H9 (cell line): Measurements from ENCODE around the gene SRBD1. TPM values are rescaled to one million over a fixed set of nuclear protein-coding genes. Genes with fewer than 3 reads are reported as not detected.

Experiments used
- DNase-seq: peaks from one replicate; pipeline ENCODE4 v3.0.0-alpha.2; 2017
- H2AFZ ChIP-seq: one replicate; pipeline ENCODE4 v1.6.1; 2013; ENCODE audit warnings: mild to moderate bottlenecking, low read length, control low read depth, moderate library complexity
- H2AK5ac ChIP-seq: 2 replicates; pipeline ENCODE4 v1.6.1; 2013; ENCODE audit warnings: low read length, control low read depth, mixed read lengths; ENCODE audit not compliant: insufficient read length
- H2BK120ac ChIP-seq: one replicate; pipeline ENCODE4 v1.6.1; 2013; ENCODE audit warnings: low read depth, mild to moderate bottlenecking, low read length, control low read depth, inconsistent platforms; ENCODE audit not compliant: poor library complexity, severe bottlenecking
- H2BK12ac ChIP-seq: 2 replicates; pipeline ENCODE4 v1.6.1; 2013; ENCODE audit warnings: low read length, control low read depth, mixed read lengths, low read depth; ENCODE audit not compliant: insufficient read length
- H2BK15ac ChIP-seq: 2 replicates; pipeline ENCODE4 v1.6.1; 2013; ENCODE audit warnings: low read depth, low read length, control low read depth
- H2BK20ac ChIP-seq: one replicate; pipeline ENCODE4 v1.6.1; 2013; ENCODE audit warnings: low read depth, mild to moderate bottlenecking, low read length, control low read depth, inconsistent platforms; ENCODE audit not compliant: poor library complexity, severe bottlenecking
- H2BK5ac ChIP-seq: 2 replicates; pipeline ENCODE4 v1.6.1; 2013; ENCODE audit warnings: low read length, control low read depth, mixed read lengths; ENCODE audit not compliant: insufficient read length
- H3K14ac ChIP-seq: 2 replicates; pipeline ENCODE4 v1.6.1; 2013; ENCODE audit warnings: low read length, control low read depth; ENCODE audit not compliant: insufficient read depth
- H3K18ac ChIP-seq: 2 replicates; pipeline ENCODE4 v1.6.1; 2013; ENCODE audit warnings: low read depth, mild to moderate bottlenecking, mixed read lengths, low read length, control low read depth; ENCODE audit not compliant: insufficient read length
- H3K23ac ChIP-seq: 2 replicates; pipeline ENCODE4 v1.6.1; 2013; ENCODE audit warnings: low read length, control low read depth, mixed read lengths, low read depth; ENCODE audit not compliant: insufficient read length
- H3K23me2 ChIP-seq: 2 replicates; pipeline ENCODE4 v1.6.1; 2013; ENCODE audit warnings: low read depth, mild to moderate bottlenecking, mixed read lengths, low read length, control low read depth; ENCODE audit not compliant: insufficient read length, poor library complexity, severe bottlenecking
- H3K27ac ChIP-seq: 2 replicates; pipeline ENCODE4 v1.5.1; 2013; ENCODE audit warnings: low read length, control low read depth, mixed read lengths, low read depth; ENCODE audit not compliant: insufficient read length
- H3K27me3 ChIP-seq: 2 replicates; pipeline ENCODE4 v1.6.1; 2013; ENCODE audit warnings: low read length, control low read depth, inconsistent platforms; ENCODE audit not compliant: insufficient read depth
- H3K4ac ChIP-seq: 2 replicates; pipeline ENCODE4 v1.6.1; 2013; ENCODE audit warnings: low read depth, mild to moderate bottlenecking, control low read depth, inconsistent platforms, low read length, moderate library complexity
- H3K4me1 ChIP-seq: 2 replicates; pipeline ENCODE4 v1.6.1; 2013; ENCODE audit warnings: low read length, control low read depth, inconsistent platforms; ENCODE audit not compliant: insufficient read depth
- H3K4me2 ChIP-seq: 2 replicates; pipeline ENCODE4 v1.6.1; 2013; ENCODE audit warnings: low read length, control low read depth, mixed read lengths; ENCODE audit not compliant: insufficient read length, insufficient read depth
- H3K56ac ChIP-seq: 2 replicates; pipeline ENCODE4 v1.6.1; 2013; ENCODE audit warnings: low read depth, mild to moderate bottlenecking, mixed read lengths, low read length, control low read depth; ENCODE audit not compliant: insufficient read length
- H3K79me1 ChIP-seq: 2 replicates; pipeline ENCODE4 v1.6.1; 2013; ENCODE audit warnings: low read depth, mild to moderate bottlenecking, moderate library complexity, low read length, control low read depth, inconsistent platforms; ENCODE audit not compliant: insufficient read depth, poor library complexity, severe bottlenecking
- H3K79me2 ChIP-seq: 2 replicates; pipeline ENCODE4 v1.6.1; 2013; ENCODE audit warnings: low read length, control low read depth, inconsistent platforms; ENCODE audit not compliant: insufficient read depth
- H3K9ac ChIP-seq: 2 replicates; pipeline ENCODE4 v1.6.1; 2013; ENCODE audit warnings: low read length, control low read depth, mixed read lengths; ENCODE audit not compliant: insufficient read length; ENCODE audit errors: extremely low read depth
- H3K9me3 ChIP-seq: one replicate; pipeline ENCODE4 v1.6.1; 2013; ENCODE audit warnings: low read depth, low read length, inconsistent platforms; ENCODE audit not compliant: control insufficient read depth
- H3T11ph ChIP-seq: one replicate; pipeline ENCODE4 v1.6.1; 2013; ENCODE audit warnings: mild to moderate bottlenecking, low read length, control low read depth, inconsistent platforms
- H4K20me1 ChIP-seq: one replicate; pipeline ENCODE4 v1.6.1; 2013; ENCODE audit not compliant: control insufficient read depth, insufficient read length, insufficient read depth
- H4K5ac ChIP-seq: 2 replicates; pipeline ENCODE4 v1.6.1; 2013; ENCODE audit warnings: low read depth, mild to moderate bottlenecking, mixed read lengths, low read length, control low read depth; ENCODE audit not compliant: insufficient read length
- H4K8ac ChIP-seq: replicated peaks from 2 replicates; pipeline ENCODE4 v1.6.1; 2013; ENCODE audit warnings: low read length, control low read depth, mixed read lengths, low read depth; ENCODE audit not compliant: insufficient read length
- H4K91ac ChIP-seq: 2 replicates; pipeline ENCODE4 v1.6.1; 2013; ENCODE audit warnings: low read depth, mild to moderate bottlenecking, moderate library complexity, mixed read lengths, low read length, control low read depth; ENCODE audit not compliant: insufficient read length
- H3K27ac Mint-ChIP-seq, 3 experiments: 2 replicates in 2 of 3; 3 replicates in 1 of 3; pipeline ENCODE4 v1.8.0; 2020 to 2021; ENCODE audit warnings: mixed read lengths in 3 of 3, mild to moderate bottlenecking in 1 of 3, moderate library complexity in 1 of 3
- H3K27me3 Mint-ChIP-seq: 2 replicates; pipeline ENCODE4 v1.8.0; 2021; ENCODE audit warnings: low read depth, mild to moderate bottlenecking, moderate library complexity, mixed read lengths
- H3K36me3 Mint-ChIP-seq, 3 experiments: 2 replicates in 2 of 3; 3 replicates in 1 of 3; pipeline ENCODE4 v1.8.0; 2020 to 2021; ENCODE audit warnings: low read depth in 3 of 3, mixed read lengths in 3 of 3; ENCODE audit not compliant: insufficient read depth in 1 of 3
- H3K4me1 Mint-ChIP-seq, 2 experiments: 2 replicates each; pipeline ENCODE4 v1.8.0; 2020; ENCODE audit warnings: mixed read lengths in 2 of 2
- H3K4me3 Mint-ChIP-seq, 2 experiments: 2 replicates in 1 of 2; 3 replicates in 1 of 2; pipeline ENCODE4 v1.8.0; 2020 to 2021; ENCODE audit warnings: mild to moderate bottlenecking in 2 of 2, mixed read lengths in 2 of 2, moderate library complexity in 1 of 2
- H3K9me3 Mint-ChIP-seq, 2 experiments: 2 replicates in 1 of 2; 3 replicates in 1 of 2; pipeline ENCODE4 v1.8.0; 2020; ENCODE audit warnings: mild to moderate bottlenecking in 2 of 2, mixed read lengths in 2 of 2, moderate library complexity in 1 of 2
- WGBS: extraction: QIAGEN DNeasy Blood & Tissue Kit; methylation state at CpG from one replicate; pipeline ENCODE4 v1.1.7; 2013; ENCODE audit warnings: missing lambda C conversion rate, low lambda C conversion rate, mixed read lengths; ENCODE audit not compliant: insufficient read length; ENCODE audit errors: extremely low coverage; 5-methylcytosine and 5-hydroxymethylcytosine counted together
- total RNA-seq: library from RNA; stranded (reverse); gene quantifications from 2 replicates; pipeline ENCODE4 v1.2.1, GENCODE V29; 2021
- TF ChIP-seq, protein P1 (sequence below): fragments of 200-600 bp; sonication (generic); conservative IDR thresholded peaks from 3 replicates; pipeline ENCODE4 v1.8.0; 2021; ENCODE audit warnings: antibody characterized with exemption, mild to moderate bottlenecking

Gene SRBD1
- total RNA-seq, 1 experiment from 2014 or later, result 18.3 TPM

GRCh38 chr2:45373534-45373933 is 237.5 kb downstream of the SRBD1 start:
- H3K23ac ChIP-seq, result no peak overlapping the region
- no peak overlapping the region for H3K9ac ChIP-seq
- no peak overlapping the region for H2BK15ac ChIP-seq
- no peak overlapping the region for H3K4me3 Mint-ChIP-seq
- TF ChIP-seq, protein P1, sequence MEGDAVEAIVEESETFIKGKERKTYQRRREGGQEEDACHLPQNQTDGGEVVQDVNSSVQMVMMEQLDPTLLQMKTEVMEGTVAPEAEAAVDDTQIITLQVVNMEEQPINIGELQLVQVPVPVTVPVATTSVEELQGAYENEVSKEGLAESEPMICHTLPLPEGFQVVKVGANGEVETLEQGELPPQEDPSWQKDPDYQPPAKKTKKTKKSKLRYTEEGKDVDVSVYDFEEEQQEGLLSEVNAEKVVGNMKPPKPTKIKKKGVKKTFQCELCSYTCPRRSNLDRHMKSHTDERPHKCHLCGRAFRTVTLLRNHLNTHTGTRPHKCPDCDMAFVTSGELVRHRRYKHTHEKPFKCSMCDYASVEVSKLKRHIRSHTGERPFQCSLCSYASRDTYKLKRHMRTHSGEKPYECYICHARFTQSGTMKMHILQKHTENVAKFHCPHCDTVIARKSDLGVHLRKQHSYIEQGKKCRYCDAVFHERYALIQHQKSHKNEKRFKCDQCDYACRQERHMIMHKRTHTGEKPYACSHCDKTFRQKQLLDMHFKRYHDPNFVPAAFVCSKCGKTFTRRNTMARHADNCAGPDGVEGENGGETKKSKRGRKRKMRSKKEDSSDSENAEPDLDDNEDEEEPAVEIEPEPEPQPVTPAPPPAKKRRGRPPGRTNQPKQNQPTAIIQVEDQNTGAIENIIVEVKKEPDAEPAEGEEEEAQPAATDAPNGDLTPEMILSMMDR, result no peak
- H4K20me1 ChIP-seq, result no peaks in the 10 kb centered on the region
- H3K56ac ChIP-seq, result no peak overlapping the region
- H3K79me2 ChIP-seq, result no peaks in the 10 kb centered on the region
- no peaks in the 10 kb centered on the region for H3K4me1 Mint-ChIP-seq
- H3K4me2 ChIP-seq, result no peak overlapping the region
- H4K5ac ChIP-seq, result no peak overlapping the region
- H3K27me3 ChIP-seq, result no peaks in the 10 kb centered on the region
- DNase-seq, result no peak
- H4K91ac ChIP-seq, result no peak overlapping the region
- no peak overlapping the region for H3T11ph ChIP-seq
- H2BK20ac ChIP-seq, result no peak overlapping the region
- H3K27ac Mint-ChIP-seq, result no peak overlapping the region
- H2AFZ ChIP-seq, result no peak overlapping the region
- H3K79me1 ChIP-seq, result no peaks in the 10 kb centered on the region
- no peak overlapping the region for H2BK12ac ChIP-seq
- no peaks in the 10 kb centered on the region for H3K9me3 ChIP-seq
- no peak overlapping the region for H4K8ac ChIP-seq
- H3K14ac ChIP-seq, result no peak overlapping the region
- H3K9me3 Mint-ChIP-seq, result no peaks in the 10 kb centered on the region
- no peaks in the 10 kb centered on the region for H3K27me3 Mint-ChIP-seq
- no peaks in the 10 kb centered on the region for H3K4me1 ChIP-seq
- H3K4ac ChIP-seq, result no peak overlapping the region
- no peak overlapping the region for H3K27ac ChIP-seq
- no peak overlapping the region for H3K18ac ChIP-seq
- no peaks in the 10 kb centered on the region for H3K23me2 ChIP-seq
- no peak overlapping the region for H2BK5ac ChIP-seq
- H3K36me3 Mint-ChIP-seq, result no peaks in the 10 kb centered on the region
- no peak overlapping the region for H2BK120ac ChIP-seq
- no peak overlapping the region for H2AK5ac ChIP-seq
- no CpG with 5 or more reads among the region's 2 CpGs for WGBS
